Transverse colon (tissue), 4 donors: ENCODE measurements around the gene MTHFD1L. TPM values are rescaled to one million over a fixed set of nuclear protein-coding genes. Genes with fewer than 3 reads are reported as not detected.
A peak's percentile ranks its signal among the peaks of the same experiment; 100 is the strongest.

Experiments
- DNase-seq: peaks from one replicate; pipeline ENCODE4 v3.0.0-alpha.2; 2019
- H3K27ac ChIP-seq, 4 donors: fragments of 200-600 bp; sonication (generic); 2 replicates each; pipeline ENCODE4 v1.5.1; 2016 to 2018; ENCODE audit warnings: inconsistent platforms in 4 of 4
- H3K27me3 ChIP-seq: fragments of 200-600 bp; sonication (generic); 2 replicates; pipeline ENCODE4 v1.5.1; 2017; ENCODE audit warnings: inconsistent platforms
- H3K36me3 ChIP-seq, 4 donors: fragments of 200-600 bp; sonication (generic); 2 replicates each; pipeline ENCODE4 v1.5.1; 2017 to 2019; ENCODE audit warnings: inconsistent platforms in 4 of 4
- H3K4me1 ChIP-seq, 4 donors: fragments of 200-600 bp; sonication (generic); 2 replicates each; pipeline ENCODE4 v1.5.1; 2017 to 2020; ENCODE audit warnings: inconsistent platforms in 4 of 4
- H3K4me3 ChIP-seq, 4 donors: fragments of 200-600 bp; sonication (generic); 1 replicate in 1 of 4; 2 replicates in 3 of 4; pipeline versions ENCODE4 v1.5.1 to v1.6.1; 2017 to 2019; ENCODE audit warnings: inconsistent platforms in 4 of 4
- H3K9me3 ChIP-seq, 2 donors: fragments of 200-600 bp; sonication (generic); 2 replicates each; pipeline ENCODE4 v1.5.1; 2017 to 2019; ENCODE audit warnings: inconsistent platforms in 2 of 2
- CTCF ChIP-seq, 5 experiments: fragments of 200-600 bp in 3 of 5; fragments of 450-650 bp in 2 of 5; sonication (generic) in 3 of 5; IDR thresholded peaks; 1 replicate in 2 of 5; 2 replicates in 3 of 5; pipeline ENCODE4 v1.5.1; 2016 to 2017; ENCODE audit warnings: antibody characterized with exemption in 5 of 5, inconsistent platforms in 3 of 5, mild to moderate bottlenecking in 2 of 5, moderate library complexity in 1 of 5
- EP300 ChIP-seq: sonication (generic); formaldehyde crosslinking; IDR thresholded peaks from one replicate; pipeline ENCODE4 v1.6.1; 2017; ENCODE audit warnings: antibody characterized with exemption, low read depth
- POLR2A ChIP-seq: fragments of 450-650 bp; IDR thresholded peaks from one replicate; pipeline ENCODE4 v1.6.1; 2016; ENCODE audit warnings: antibody characterized with exemption, mild to moderate bottlenecking, moderate library complexity
- POLR2AphosphoS5 ChIP-seq, 3 donors: sonication (generic); formaldehyde crosslinking; IDR thresholded peaks; one replicate each; pipeline ENCODE4 v1.6.1; 2016; ENCODE audit warnings: antibody characterized with exemption in 3 of 3
- WGBS, 2 donors: methylation state at CpG; one replicate each; pipeline ENCODE4 v1.1.5; 2018; ENCODE audit warnings: low coverage in 1 of 2; 5-methylcytosine and 5-hydroxymethylcytosine counted together
- in situ Hi-C, 4 donors: fragments of 200-750 bp; cut with MboI; loops; one replicate each; pipeline versions ENCODE4 v1.15.0 to v1.15.1; 2017; ENCODE audit warnings: low sequenced_read_pairs in 3 of 4, low pct_ligation_motif_present in 1 of 4, low pct_unique_long_range_greater_than_20kb in 1 of 4
- intact Hi-C: fragments of 100-400 bp; cut with DNase I; formaldehyde crosslinking; loops from one replicate; pipeline ENCODE4 v1.15.1; 2023; ENCODE audit warnings: low total_unique reads
- total RNA-seq, 4 donors: library from RNA; depleted of rRNA; stranded (reverse); fragments of >200 nt; gene quantifications; one replicate each; pipeline ENCODE4 v1.1.0, GENCODE V29; 2016

The MTHFD1L gene
- total RNA-seq, 4 donors from 2014 or later, result 0.82 to 10.1 (median 5.4) TPM

GRCh38 chr6:151025076-151025475 lies 159.6 kb downstream of the MTHFD1L start:
- H3K27ac ChIP-seq, result peak overlapping the region in 3 of 4 donors; percentile 21 to 52 (median 42)
- in situ Hi-C loops, result no loop called here
- no peak for DNase-seq

DNA sequence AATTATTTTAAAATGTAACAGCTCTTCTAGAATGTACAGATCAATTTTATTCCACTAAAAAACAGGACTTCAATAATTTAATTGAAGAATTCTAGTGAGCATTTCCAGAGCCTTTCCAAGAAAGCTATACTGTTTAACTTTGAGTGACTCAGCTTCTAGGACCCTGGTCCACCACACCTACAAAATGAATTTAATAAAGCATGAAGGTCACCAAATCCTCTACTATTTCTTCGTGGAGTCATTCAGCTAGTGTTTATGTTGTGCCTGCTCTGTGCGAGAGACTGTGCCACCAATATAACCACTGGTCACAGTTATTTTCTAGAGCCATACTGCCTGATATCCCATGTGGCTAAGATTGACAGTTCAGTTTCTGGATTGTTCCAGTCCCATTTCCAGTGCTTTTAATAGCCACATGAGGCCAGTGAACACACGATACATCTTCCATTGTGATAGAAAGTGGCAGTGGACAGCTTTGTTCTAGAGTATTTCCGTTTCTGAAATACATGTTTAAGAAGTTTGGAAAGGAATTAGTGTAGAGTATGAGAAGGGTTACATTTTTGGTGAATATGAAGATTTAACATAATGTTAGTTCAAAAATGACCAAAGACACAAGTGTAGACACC lies 160.7 kb downstream of the MTHFD1L start:
- Histone ChIP-seq H3K9me3 (no peaks in the 10 kb centered on the region), H3K27me3 (no peaks in the 10 kb centered on the region), H3K4me1 (peaks cover 0 to 8% (median 0%) of the 10 kb centered on the region in 4 donors), H3K36me3 (no peaks in the 10 kb centered on the region), H3K4me3 (no peak overlapping the region), H3K27ac (peak overlapping the region in 1 of 4 donors; percentile 7)
- DNase-seq, result no peak
- TF ChIP-seq POLR2A, result no peak
- TF ChIP-seq CTCF (IDR thresholded peaks at IDR 0.05), result no peak
- no peak for TF ChIP-seq EP300
- TF ChIP-seq POLR2AphosphoS5 (IDR thresholded peaks at IDR 0.05), result no peak
- 83 to 92% methylated on average over 4 of the region's 4 CpGs for WGBS, 2 donors
- intact Hi-C loops (loop anchor here (10.0 kb wide), 1 partner anchor 109 kb away; no protein-coding TSS in a partner anchor), in situ Hi-C loops (no loop called here)

More at GRCh38 chr6:151025076-151025475, 159.6 kb downstream of the MTHFD1L start:
- Histone ChIP-seq H3K9me3 (no peaks in the 10 kb centered on the region), H3K4me1 (peaks cover 0 to 8% (median 0%) of the 10 kb centered on the region in 4 donors), H3K4me3 (no peak overlapping the region), H3K27me3 (no peaks in the 10 kb centered on the region), H3K36me3 (no peaks in the 10 kb centered on the region)
- 96 to 100% methylated on average over 6 to 16 of the region's 16 CpGs for WGBS, 2 donors
- intact Hi-C loops, result loop anchor here (10.0 kb wide), 1 partner anchor 110 kb away; no protein-coding TSS in a partner anchor
- peak in 1 of 3 donors; percentile 58 for TF ChIP-seq POLR2AphosphoS5 (IDR thresholded peaks at IDR 0.05)
- TF ChIP-seq EP300, result peak; percentile 71
- no peak for TF ChIP-seq CTCF (IDR thresholded peaks at IDR 0.05)
- no peak for TF ChIP-seq POLR2A

GRCh38 chr6:151027295-151027747 lies 161.8 kb downstream of the MTHFD1L start:
- TF ChIP-seq POLR2A, result no peak
- TF ChIP-seq EP300, result no peak
- TF ChIP-seq CTCF (IDR thresholded peaks at IDR 0.05), result no peak
- no peak for TF ChIP-seq POLR2AphosphoS5 (IDR thresholded peaks at IDR 0.05)
- peaks cover 0 to 8% (median 0%) of the 10 kb centered on the region in 4 donors for H3K4me1 ChIP-seq
- no peaks in the 10 kb centered on the region for H3K36me3 ChIP-seq
- no peak overlapping the region for H3K4me3 ChIP-seq
- intact Hi-C loops, result loop anchor here (10.0 kb wide), 1 partner anchor 107 kb away; no protein-coding TSS in a partner anchor
- H3K9me3 ChIP-seq, result no peaks in the 10 kb centered on the region
- in situ Hi-C loops, result no loop called here
- H3K27me3 ChIP-seq, result no peaks in the 10 kb centered on the region
- peak overlapping the region in 1 of 4 donors; percentile 16 for H3K27ac ChIP-seq
- no peak for DNase-seq
- WGBS, 2 donors, result 68% methylated on average over 1 of the region's 1 CpG; no CpG with 5 or more reads in 1 of the 2 donors

DNA sequence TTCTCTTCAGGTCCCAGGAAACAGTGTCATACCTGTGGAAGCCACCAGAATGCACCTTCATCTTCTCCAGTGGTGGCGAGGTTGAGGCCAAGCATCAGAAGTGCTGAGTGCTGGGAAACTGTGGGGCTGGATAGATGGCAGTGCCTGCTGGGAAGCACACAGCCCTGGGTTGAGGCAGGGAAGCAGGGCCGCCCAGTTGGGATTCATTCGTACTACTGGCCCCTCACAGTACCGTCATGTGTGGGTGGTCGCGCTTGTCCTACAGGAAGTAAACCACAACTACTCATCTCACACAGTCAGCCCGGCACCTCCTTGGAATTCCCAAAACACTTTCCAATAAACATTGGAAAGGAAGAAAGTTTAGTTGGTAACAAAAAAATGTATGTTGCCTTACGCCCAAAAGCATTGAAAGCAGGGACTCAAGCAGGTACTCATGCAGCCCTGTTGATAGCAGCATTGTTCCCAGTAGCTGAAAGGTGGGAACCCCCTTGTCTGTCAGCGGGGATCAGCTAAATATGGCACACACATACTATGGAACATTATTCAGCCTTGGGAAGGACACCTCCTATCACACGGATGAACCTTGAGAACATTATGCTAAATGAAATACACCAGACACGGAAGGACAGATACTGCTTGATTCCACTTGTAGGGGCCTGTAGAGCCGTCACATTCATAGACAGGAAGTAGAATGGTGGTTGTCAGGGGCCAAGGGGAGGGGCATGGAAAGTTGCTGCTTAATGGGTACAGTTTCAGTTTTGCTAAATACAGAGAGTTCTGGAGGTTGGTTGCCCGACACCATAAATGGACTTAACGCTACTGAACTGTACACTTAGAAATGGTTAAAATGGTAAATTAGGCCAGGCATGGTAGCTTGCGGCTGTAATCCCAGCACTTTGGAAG lies 162.7 kb downstream of the MTHFD1L start:
- in situ Hi-C loops, result no loop called here
- Histone ChIP-seq H3K4me1 (peaks cover 0 to 8% (median 0%) of the 10 kb centered on the region in 4 donors), H3K27ac (no peak overlapping the region), H3K9me3 (no peaks in the 10 kb centered on the region), H3K36me3 (no peaks in the 10 kb centered on the region), H3K4me3 (no peak overlapping the region), H3K27me3 (no peaks in the 10 kb centered on the region)
- TF ChIP-seq POLR2A, result no peak
- no peak for DNase-seq
- WGBS, 2 donors, result 88 to 91% methylated on average over 3 to 15 of the region's 15 CpGs
- intact Hi-C loops, result loop anchor here (10.0 kb wide), 1 partner anchor 107 kb away; no protein-coding TSS in a partner anchor
